ENCODE data around the gene MTCH1.

MTCH1 gene

DNA sequence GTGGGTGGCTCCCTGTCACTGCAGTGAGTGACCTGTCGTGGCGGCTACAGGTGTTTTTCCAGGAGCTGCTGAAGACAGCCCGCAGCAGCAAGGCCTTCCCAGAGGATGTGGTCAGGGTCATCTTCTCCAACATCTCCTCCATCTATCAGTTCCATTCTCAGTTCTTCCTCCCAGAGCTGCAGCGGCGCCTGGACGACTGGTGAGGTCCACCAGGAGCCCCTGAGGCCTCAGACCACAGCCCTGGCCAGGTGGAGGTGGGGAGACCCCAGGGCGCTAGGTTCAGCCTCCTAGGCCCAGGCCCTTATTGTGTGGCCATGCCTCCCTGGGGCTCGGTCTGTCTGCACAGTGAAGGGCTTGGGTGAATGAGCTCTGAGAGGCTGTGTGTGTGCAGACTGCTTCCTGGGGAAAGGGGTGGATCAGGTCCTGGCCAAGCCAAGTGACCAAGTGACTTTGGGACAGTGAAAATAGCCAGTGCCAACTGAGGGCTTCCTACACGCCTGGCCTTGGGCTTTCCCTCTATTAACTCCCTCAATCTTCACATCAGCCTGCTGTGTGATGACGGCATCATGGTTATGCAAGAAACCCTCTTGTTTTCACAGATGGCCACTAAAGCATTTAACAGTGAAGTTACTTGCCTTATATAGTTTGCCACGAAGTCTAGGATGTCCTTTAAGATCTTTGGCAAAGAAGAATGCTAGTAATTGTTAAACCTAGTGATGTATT is 25.8 kb upstream of the MTCH1 start:
- no peaks in the 10 kb centered on the region for H3K36me3 ChIP-seq (ENCODE audit: insufficient read depth, low read length)

DNA sequence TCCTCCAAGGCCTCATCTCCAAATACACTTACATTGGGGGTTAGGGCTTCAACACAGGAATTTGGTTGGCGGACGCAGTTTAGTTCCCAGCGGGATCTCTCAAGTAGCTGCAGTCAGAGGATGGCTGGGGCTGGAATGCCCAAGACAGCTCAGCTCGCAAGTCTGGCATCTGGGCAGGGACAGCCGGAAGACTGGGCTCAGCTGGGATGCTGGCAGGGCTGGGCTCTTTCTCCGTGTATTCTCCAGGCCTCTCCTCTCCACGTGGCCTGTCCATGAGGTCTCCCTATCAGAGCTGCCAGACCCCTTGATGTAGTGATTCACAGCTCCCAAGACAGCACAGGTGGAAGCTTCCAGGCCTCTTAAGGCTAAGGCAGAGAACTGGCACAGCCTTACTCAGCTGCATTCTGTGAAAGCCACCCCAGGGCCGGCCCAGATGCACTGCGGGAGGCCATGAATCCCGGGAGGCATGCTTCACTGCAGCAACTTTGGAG is 24.5 kb upstream of the MTCH1 start:
- no peak overlapping the region for H3K4me3 ChIP-seq (ENCODE audit: low read depth, low read length, poor library complexity, severe bottlenecking)
- no peaks in the 10 kb centered on the region for H4K20me1 ChIP-seq (ENCODE audit: insufficient read depth, low read length)
- no peak overlapping the region for H3K9ac ChIP-seq (ENCODE audit: low read length)
- no peaks in the 10 kb centered on the region for H3K36me3 ChIP-seq (ENCODE audit: insufficient read depth, low read length)
- H2AFZ ChIP-seq (ENCODE audit: low read length) = no peak overlapping the region
- no peak overlapping the region for H3K4me2 ChIP-seq (ENCODE audit: low read length)
- no peaks in the 10 kb centered on the region for H3K9me2 ChIP-seq (ENCODE audit: low read depth, low read length)
- no peak overlapping the region for H3K27ac ChIP-seq (ENCODE audit: low read depth, low read length, poor library complexity, severe bottlenecking)
- TF ChIP-seq EZH2 (IDR thresholded peaks at IDR 0.05; ENCODE audit: borderline replicate concordance, low read length) = no peak
- TF ChIP-seq, protein P1, sequence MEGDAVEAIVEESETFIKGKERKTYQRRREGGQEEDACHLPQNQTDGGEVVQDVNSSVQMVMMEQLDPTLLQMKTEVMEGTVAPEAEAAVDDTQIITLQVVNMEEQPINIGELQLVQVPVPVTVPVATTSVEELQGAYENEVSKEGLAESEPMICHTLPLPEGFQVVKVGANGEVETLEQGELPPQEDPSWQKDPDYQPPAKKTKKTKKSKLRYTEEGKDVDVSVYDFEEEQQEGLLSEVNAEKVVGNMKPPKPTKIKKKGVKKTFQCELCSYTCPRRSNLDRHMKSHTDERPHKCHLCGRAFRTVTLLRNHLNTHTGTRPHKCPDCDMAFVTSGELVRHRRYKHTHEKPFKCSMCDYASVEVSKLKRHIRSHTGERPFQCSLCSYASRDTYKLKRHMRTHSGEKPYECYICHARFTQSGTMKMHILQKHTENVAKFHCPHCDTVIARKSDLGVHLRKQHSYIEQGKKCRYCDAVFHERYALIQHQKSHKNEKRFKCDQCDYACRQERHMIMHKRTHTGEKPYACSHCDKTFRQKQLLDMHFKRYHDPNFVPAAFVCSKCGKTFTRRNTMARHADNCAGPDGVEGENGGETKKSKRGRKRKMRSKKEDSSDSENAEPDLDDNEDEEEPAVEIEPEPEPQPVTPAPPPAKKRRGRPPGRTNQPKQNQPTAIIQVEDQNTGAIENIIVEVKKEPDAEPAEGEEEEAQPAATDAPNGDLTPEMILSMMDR (IDR thresholded peaks at IDR 0.05; ENCODE audit: low read length) = no peak
- no peaks in the 10 kb centered on the region for H3F3A ChIP-seq (ENCODE audit: insufficient read depth, low read length)
- H3K9me3 ChIP-seq (ENCODE audit: low read length) = no peaks in the 10 kb centered on the region
- no peaks in the 10 kb centered on the region for H3K79me2 ChIP-seq (ENCODE audit: insufficient read depth, low read length)
- H3K4me1 ChIP-seq (ENCODE audit: insufficient read depth, low read length, severe bottlenecking) = peaks cover 26% of the 10 kb centered on the region
- no peaks in the 10 kb centered on the region for H3K27me3 ChIP-seq (ENCODE audit: insufficient read depth, low read length)

More for the DNA sequence above, 25.8 kb upstream of the MTCH1 start:
- TF ChIP-seq, protein P1 (IDR thresholded peaks at IDR 0.05; ENCODE audit: low read length) = no peak
- no peak for TF ChIP-seq EZH2 (IDR thresholded peaks at IDR 0.05; ENCODE audit: borderline replicate concordance, low read length)
- Histone ChIP-seq H3K9me2 (ENCODE audit: low read depth, low read length) (no peaks in the 10 kb centered on the region), H3K4me3 (ENCODE audit: low read depth, low read length, poor library complexity, severe bottlenecking) (no peak overlapping the region), H3F3A (ENCODE audit: insufficient read depth, low read length) (no peaks in the 10 kb centered on the region), H3K79me2 (ENCODE audit: insufficient read depth, low read length) (no peaks in the 10 kb centered on the region), H3K27ac (ENCODE audit: low read depth, low read length, poor library complexity, severe bottlenecking) (no peak overlapping the region), H3K9me3 (ENCODE audit: low read length) (no peaks in the 10 kb centered on the region), H3K9ac (ENCODE audit: low read length) (no peak overlapping the region), H3K27me3 (ENCODE audit: insufficient read depth, low read length) (no peaks in the 10 kb centered on the region), H3K4me1 (ENCODE audit: insufficient read depth, low read length, severe bottlenecking) (peaks cover 12% of the 10 kb centered on the region), H4K20me1 (ENCODE audit: insufficient read depth, low read length) (no peaks in the 10 kb centered on the region), H2AFZ (ENCODE audit: low read length) (no peak overlapping the region), H3K4me2 (ENCODE audit: low read length) (no peak overlapping the region)

DNA sequence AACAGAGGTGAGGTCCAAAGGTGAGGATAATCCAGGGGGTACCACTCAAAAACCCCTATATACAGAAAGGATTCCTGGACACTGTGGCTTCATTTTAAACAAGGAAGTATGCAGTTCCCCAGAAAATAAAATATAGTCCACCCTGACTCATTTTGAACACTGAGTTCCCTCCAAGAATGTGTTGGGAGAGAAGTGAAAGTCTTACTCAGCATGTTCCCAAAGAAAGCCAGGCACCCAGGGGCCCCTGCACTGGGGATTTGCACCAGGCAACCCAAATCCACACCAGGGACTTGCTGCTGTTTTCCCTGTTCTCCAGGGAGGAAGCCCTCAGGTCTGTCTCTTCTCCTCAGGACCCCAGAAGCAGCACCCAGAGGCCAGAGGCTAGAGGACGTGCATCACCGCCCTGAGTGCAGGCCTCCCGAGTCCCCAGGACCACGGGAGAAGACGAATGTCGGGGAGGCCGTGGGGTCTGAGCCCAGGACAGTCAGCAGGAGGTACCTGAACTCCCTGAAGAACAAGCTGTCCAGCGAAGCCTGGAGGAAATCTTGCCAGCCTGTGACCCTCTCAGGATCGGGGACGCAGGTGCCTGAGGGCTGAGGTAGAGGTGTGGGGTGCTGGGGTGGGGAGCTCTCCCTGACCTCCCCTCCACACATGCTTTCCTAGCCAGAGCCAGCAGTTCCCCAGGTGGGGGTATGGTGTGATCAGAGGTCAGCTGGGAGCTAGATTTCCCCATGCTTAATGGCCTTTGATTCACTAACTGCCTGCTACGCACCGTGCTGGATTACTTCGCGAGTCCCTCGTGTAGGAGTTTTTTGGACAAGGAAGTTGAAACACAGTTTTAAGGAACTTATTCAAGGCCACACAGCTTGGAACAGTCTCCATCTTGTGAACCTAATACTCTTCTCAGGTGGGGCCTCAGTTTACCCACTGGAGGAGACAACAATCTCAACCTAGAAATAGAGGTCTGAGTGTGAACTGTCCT is 22.8 kb upstream of the MTCH1 start:
- H3F3A ChIP-seq (ENCODE audit: insufficient read depth, low read length) = no peaks in the 10 kb centered on the region
- H3K9me2 ChIP-seq (ENCODE audit: low read depth, low read length) = no peaks in the 10 kb centered on the region
- no peaks in the 10 kb centered on the region for H3K27me3 ChIP-seq (ENCODE audit: insufficient read depth, low read length)
- no peaks in the 10 kb centered on the region for H4K20me1 ChIP-seq (ENCODE audit: insufficient read depth, low read length)
- H2AFZ ChIP-seq (ENCODE audit: low read length) = no peak overlapping the region
- H3K36me3 ChIP-seq (ENCODE audit: insufficient read depth, low read length) = no peaks in the 10 kb centered on the region
- no peak for TF ChIP-seq EZH2 (IDR thresholded peaks at IDR 0.05; ENCODE audit: borderline replicate concordance, low read length)
- TF ChIP-seq, protein P1 (IDR thresholded peaks at IDR 0.05; ENCODE audit: low read length) = no peak
- no peak overlapping the region for H3K9ac ChIP-seq (ENCODE audit: low read length)
- H3K9me3 ChIP-seq (ENCODE audit: low read length) = no peaks in the 10 kb centered on the region
- H3K4me2 ChIP-seq (ENCODE audit: low read length) = no peak overlapping the region
- no peaks in the 10 kb centered on the region for H3K79me2 ChIP-seq (ENCODE audit: insufficient read depth, low read length)
- peaks cover 40% of the 10 kb centered on the region for H3K4me1 ChIP-seq (ENCODE audit: insufficient read depth, low read length, severe bottlenecking)
- no peak overlapping the region for H3K4me3 ChIP-seq (ENCODE audit: low read depth, low read length, poor library complexity, severe bottlenecking)
- no peak overlapping the region for H3K27ac ChIP-seq (ENCODE audit: low read depth, low read length, poor library complexity, severe bottlenecking)

Data from OCI-LY1 (cell line).